GM12878 (cell line): ENCODE measurements around the gene ADNP2. TPM values are rescaled to one million over a fixed set of nuclear protein-coding genes. Genes with fewer than 3 reads are reported as not detected.

Source experiments
- ATAC-seq: fragments of 200-7000 bp; cut with Tn5 transposase; 3 replicates; pipeline ENCODE4 v1.9.1; 2020; ENCODE audit warnings: mild to moderate bottlenecking, moderate library complexity
- BruUV-seq: library from RNA; stranded (reverse); fragments of 400-500 nt; replicated peaks from 2 replicates; lab custom pipeline; 2021; lab: Mats Ljungman, UMichigan
- CTCF ChIA-PET: fragments of 300-600 bp; sonication (Branson Sonifier 250); formaldehyde crosslinking; extraction: SDS; loops from one replicate; lab custom pipeline; 2021; ENCODE audit warnings: inconsistent platforms; lab: Yijun Ruan, JAX
- POLR2A ChIA-PET: fragments of 350-600 bp; formaldehyde crosslinking; extraction: SDS; loops from one replicate; lab custom pipeline; 2021; ENCODE audit warnings: inconsistent platforms; lab: Charles Lee
- RAD21 ChIA-PET: fragments of 300-600 bp; sonication (Branson Sonifier 250); formaldehyde crosslinking; loops from one replicate; lab custom pipeline; 2023; ENCODE audit warnings: antibody characterized with exemption; ENCODE audit not compliant: unreplicated experiment; lab: Charles Lee
- SMC1A ChIA-PET: fragments of 300-600 bp; sonication (Branson Sonifier 250); formaldehyde crosslinking; loops from one replicate; lab custom pipeline; 2023; ENCODE audit not compliant: unreplicated experiment, uncharacterized antibody; lab: Charles Lee
- DNase-seq: peaks from one replicate; pipeline ENCODE4 v3.0.0-alpha.2; 2011; ENCODE audit warnings: low read depth, low spot score
- FAIRE-seq: peaks from 3 replicates; lab custom pipeline; 2011; peaks lifted over from hg19 to GRCh38; lab: Jason Lieb, UNC
- H2AFZ ChIP-seq: 2 replicates; pipeline ENCODE4 v1.6.0; 2011; ENCODE audit warnings: low read depth, low read length, control low read depth; ENCODE audit not compliant: control insufficient read depth
- H3K27ac ChIP-seq: 2 replicates; pipeline ENCODE4 v1.5.1; 2011; ENCODE audit warnings: control low read depth; ENCODE audit not compliant: control insufficient read depth, insufficient read depth
- H3K27me3 ChIP-seq, 2 experiments: replicated peaks in 1 of 2; 2 replicates each; pipeline versions ENCODE4 v1.6.0 to v1.6.1; 2011; ENCODE audit warnings: low read length in 1 of 2; ENCODE audit not compliant: control insufficient read depth in 2 of 2, insufficient read depth in 2 of 2
- H3K36me3 ChIP-seq, 2 experiments: 2 replicates each; pipeline ENCODE4 v1.5.1; 2011; ENCODE audit warnings: low read length in 1 of 2; ENCODE audit not compliant: control insufficient read depth in 2 of 2, insufficient read depth in 2 of 2
- H3K4me1 ChIP-seq: 2 replicates; pipeline ENCODE4 v1.6.1; 2011; ENCODE audit warnings: mild to moderate bottlenecking, low read length, moderate library complexity, mixed read lengths; ENCODE audit not compliant: control insufficient read depth, insufficient read depth
- H3K4me2 ChIP-seq: 2 replicates; pipeline ENCODE4 v1.6.0; 2011; ENCODE audit warnings: control low read depth; ENCODE audit not compliant: control insufficient read depth, insufficient read depth
- H3K4me3 ChIP-seq: fragments of 200-600 bp; sonication (generic); 2 replicates; pipeline ENCODE4 v1.5.1; 2016
- H3K79me2 ChIP-seq: 2 replicates; pipeline ENCODE4 v1.6.0; 2011; ENCODE audit warnings: low read length; ENCODE audit not compliant: control insufficient read depth, insufficient read depth
- H3K9ac ChIP-seq: 2 replicates; pipeline ENCODE4 v1.8.0; 2011; ENCODE audit warnings: low read length, control low read depth, mixed read lengths; ENCODE audit not compliant: control insufficient read depth, insufficient read depth
- H3K9me3 ChIP-seq: replicated peaks from 3 replicates; pipeline ENCODE4 v1.5.1; 2011; ENCODE audit warnings: mild to moderate bottlenecking, low read length; ENCODE audit not compliant: control insufficient read depth, insufficient read depth
- H4K20me1 ChIP-seq: 2 replicates; pipeline ENCODE4 v1.6.0; 2011; ENCODE audit not compliant: control insufficient read depth, insufficient read depth
- ASH2L ChIP-seq: fragments of 300-600, 200-600 bp; sonication (generic); IDR thresholded peaks from 2 replicates; pipeline ENCODE4 v1.6.1; 2017; ENCODE audit warnings: low read depth, mild to moderate bottlenecking, borderline replicate concordance
- CBFB ChIP-seq: IDR thresholded peaks from 2 replicates; pipeline ENCODE4 v1.6.1; 2016; ENCODE audit warnings: antibody characterized with exemption, low read depth
- CEBPZ ChIP-seq: fragments of 150-350 bp; IDR thresholded peaks from 2 replicates; pipeline ENCODE4 v1.6.1; 2016; ENCODE audit warnings: low read depth, low read length
- MAX ChIP-seq: IDR thresholded peaks from 2 replicates; pipeline ENCODE4 v1.6.1; 2012; ENCODE audit warnings: low read depth, low read length, improper control_type of control experiment
- MEF2B ChIP-seq: fragments of 450-650 bp; IDR thresholded peaks from 2 replicates; pipeline ENCODE4 v1.6.1; 2018; ENCODE audit warnings: mild to moderate bottlenecking, moderate library complexity; ENCODE audit not compliant: partially characterized antibody, poor library complexity, severe bottlenecking
- NFIC ChIP-seq: IDR thresholded peaks from 2 replicates; pipeline ENCODE4 v1.6.1; 2012; ENCODE audit warnings: low read depth, mild to moderate bottlenecking, inconsistent platforms, low read length, moderate library complexity
- NR2C2 ChIP-seq: IDR thresholded peaks from 2 replicates; pipeline ENCODE4 v1.6.1; 2011; ENCODE audit warnings: borderline replicate concordance, low read depth; ENCODE audit not compliant: control insufficient read depth, insufficient read length
- POLR2AphosphoS2 ChIP-seq: IDR thresholded peaks from 2 replicates; pipeline ENCODE4 v1.6.1; 2011; ENCODE audit warnings: low read depth, mild to moderate bottlenecking, low read length, improper control_type of control experiment, moderate library complexity
- POLR2AphosphoS5 ChIP-seq: IDR thresholded peaks from 2 replicates; pipeline ENCODE4 v1.6.1; 2011; ENCODE audit warnings: mild to moderate bottlenecking, low read length, inconsistent platforms
- SMAD1 ChIP-seq: fragments of 450-650 bp; IDR thresholded peaks from 2 replicates; pipeline ENCODE4 v1.6.1; 2018; ENCODE audit warnings: mild to moderate bottlenecking, low read depth; ENCODE audit not compliant: partially characterized antibody
- STAT3 ChIP-seq: IDR thresholded peaks from 2 replicates; pipeline ENCODE4 v1.6.1; 2011; ENCODE audit warnings: low read depth, low read length, improper control_type of control experiment
- ZSCAN29 ChIP-seq: fragments of 450-650 bp; IDR thresholded peaks from 2 replicates; pipeline ENCODE4 v1.6.1; 2017; ENCODE audit warnings: mild to moderate bottlenecking, moderate library complexity
- WGBS: methylation state at CpG from one replicate; pipeline ENCODE4 v1.1.6; 2016; ENCODE audit warnings: low lambda C conversion rate; ENCODE audit not compliant: insufficient replicate concordance, insufficient coverage; ENCODE audit errors: missing lambda C conversion rate; 5-methylcytosine and 5-hydroxymethylcytosine counted together
- in situ Hi-C: fragments of 300-500 bp; cut with MboI; formaldehyde crosslinking; loops from 9 replicates; pipeline ENCODE4 v1.14.3; 2018; ENCODE audit warnings: mixed read lengths
- intact Hi-C: fragments of 100-400 bp; cut with micrococcal nuclease; formaldehyde crosslinking; loops from one replicate; pipeline ENCODE4 v1.14.2; 2022; ENCODE audit not compliant: unreplicated experiment
- polyA plus RNA-seq, 11 experiments: library from polyadenylated mRNA; depleted of rRNA in 4 of 11; unstranded in 6 of 11; stranded (reverse) in 5 of 11; fragments of >200 nt; fragmentation: Nextera tagmentation in 4 of 11; fragmentation: Illumina TruSeq in 1 of 11; extraction: Ambion mirVana in 4 of 11; extraction: Trizol in 1 of 11; gene quantifications; 1 replicate in 1 of 11; 2 replicates in 10 of 11; pipeline versions ENCODE4 v1.2.1 to v1.2.3, GENCODE V29; 2011 to 2016; ENCODE audit warnings: inconsistent platforms in 2 of 11, missing spikeins in 2 of 11, low read depth in 1 of 11
- total RNA-seq, 4 experiments: library from RNA; depleted of rRNA in 3 of 4; stranded (reverse); fragments of >200 nt in 3 of 4; fragmentation: Illumina TruSeq in 1 of 4; extraction: Trizol in 1 of 4; gene quantifications; 2 replicates each; pipeline versions ENCODE4 v1.2.1 to v1.2.3, GENCODE V29; 2013 to 2021
- TF ChIP-seq, protein P1 (sequence below): fragments of 450-650 bp; formaldehyde crosslinking; IDR thresholded peaks from 2 replicates; pipeline ENCODE4 v1.5.0; 2022; ENCODE audit warnings: mild to moderate bottlenecking, missing genetic modification characterization

Gene ADNP2
- total and polyA plus RNA-seq, 10 of the 15 experiments (the other 5 are each of a cell fraction or from before 2014, with no cell fraction given), result 3.7 to 25.1 (median 13.0) TPM

- TF ChIP-seq POLR2AphosphoS2 (no peak), MEF2B (no peak), CBFB (no peak)
Observed at GRCh38 chr18:80183273-80184050, 74.4 kb downstream of the ADNP2 start (continued).

DNA sequence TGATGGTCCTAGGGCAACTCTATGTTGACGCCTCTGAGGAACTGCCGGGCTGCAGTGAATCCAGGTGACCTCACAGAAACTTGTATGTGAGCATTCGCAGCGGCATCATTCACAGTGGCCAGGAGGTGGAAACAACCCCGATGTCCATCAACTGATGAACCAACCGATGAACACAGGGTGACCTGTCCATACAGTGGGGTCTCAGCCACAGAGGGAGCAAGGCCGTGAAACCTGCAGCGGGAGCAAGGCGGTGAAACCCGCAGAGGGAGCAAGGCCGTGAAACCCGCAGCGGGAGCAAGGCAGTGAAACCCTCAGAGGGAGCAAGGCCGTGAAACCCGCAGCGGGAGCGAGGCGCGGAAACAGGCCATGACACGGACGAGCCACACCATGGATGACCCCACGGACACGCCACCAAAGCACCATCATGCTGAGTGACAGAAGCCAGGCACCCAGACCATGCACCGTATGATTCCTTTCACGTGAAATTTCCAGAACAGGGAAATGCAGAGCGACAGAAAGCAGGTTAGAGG is 75.2 kb downstream of the ADNP2 start:
- H3K4me3 ChIP-seq, result no peak overlapping the region
- no peak overlapping the region for H3K4me2 ChIP-seq
- ChIA-PET POLR2A (no interaction called here), CTCF (no interaction called here), RAD21 (no interaction called here), SMC1A (no interaction called here)
- peaks cover 9% of the 10 kb centered on the region for H3K4me1 ChIP-seq
- no peaks in the 10 kb centered on the region for H3K79me2 ChIP-seq
- H3K36me3 ChIP-seq, result no peaks in the 10 kb centered on the region
- H2AFZ ChIP-seq, result no peak overlapping the region
- ATAC-seq (no peak), DNase-seq (no peak), FAIRE-seq (no peak)
- intact Hi-C loops, result no loop called here
- 83% methylated on average over 18 of the region's 26 CpGs for WGBS
- no TSS peak for BruUV-seq
- H3K27ac ChIP-seq, result no peak overlapping the region
- H4K20me1 ChIP-seq, result no peaks in the 10 kb centered on the region
- in situ Hi-C loops, result no loop called here
- no peak overlapping the region for H3K9ac ChIP-seq
- no peaks in the 10 kb centered on the region; a peak in 1 of 4 replicates for H3K27me3 ChIP-seq
- no peaks in the 10 kb centered on the region; the same call in 2 of the 3 replicates for H3K9me3 ChIP-seq
- TF ChIP-seq NR2C2 (no peak), SMAD1 (no peak), STAT3 (no peak), CEBPZ (no peak), ZSCAN29 (no peak), POLR2AphosphoS5 (no peak), MAX (no peak), ASH2L (no peak), NFIC (no peak)
- TF ChIP-seq, protein P1, sequence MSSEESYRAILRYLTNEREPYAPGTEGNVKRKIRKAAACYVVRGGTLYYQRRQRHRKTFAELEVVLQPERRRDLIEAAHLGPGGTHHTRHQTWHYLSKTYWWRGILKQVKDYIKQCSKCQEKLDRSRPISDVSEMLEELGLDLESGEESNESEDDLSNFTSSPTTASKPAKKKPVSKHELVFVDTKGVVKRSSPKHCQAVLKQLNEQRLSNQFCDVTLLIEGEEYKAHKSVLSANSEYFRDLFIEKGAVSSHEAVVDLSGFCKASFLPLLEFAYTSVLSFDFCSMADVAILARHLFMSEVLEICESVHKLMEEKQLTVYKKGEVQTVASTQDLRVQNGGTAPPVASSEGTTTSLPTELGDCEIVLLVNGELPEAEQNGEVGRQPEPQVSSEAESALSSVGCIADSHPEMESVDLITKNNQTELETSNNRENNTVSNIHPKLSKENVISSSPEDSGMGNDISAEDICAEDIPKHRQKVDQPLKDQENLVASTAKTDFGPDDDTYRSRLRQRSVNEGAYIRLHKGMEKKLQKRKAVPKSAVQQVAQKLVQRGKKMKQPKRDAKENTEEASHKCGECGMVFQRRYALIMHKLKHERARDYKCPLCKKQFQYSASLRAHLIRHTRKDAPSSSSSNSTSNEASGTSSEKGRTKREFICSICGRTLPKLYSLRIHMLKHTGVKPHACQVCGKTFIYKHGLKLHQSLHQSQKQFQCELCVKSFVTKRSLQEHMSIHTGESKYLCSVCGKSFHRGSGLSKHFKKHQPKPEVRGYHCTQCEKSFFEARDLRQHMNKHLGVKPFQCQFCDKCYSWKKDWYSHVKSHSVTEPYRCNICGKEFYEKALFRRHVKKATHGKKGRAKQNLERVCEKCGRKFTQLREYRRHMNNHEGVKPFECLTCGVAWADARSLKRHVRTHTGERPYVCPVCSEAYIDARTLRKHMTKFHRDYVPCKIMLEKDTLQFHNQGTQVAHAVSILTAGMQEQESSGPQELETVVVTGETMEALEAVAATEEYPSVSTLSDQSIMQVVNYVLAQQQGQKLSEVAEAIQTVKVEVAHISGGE (CRISPR knock-in tag), result no peak
